Neural cell (in vitro differentiated cells): Measurements from ENCODE around the gene EZR. TPM values are rescaled to one million over a fixed set of nuclear protein-coding genes. Genes with fewer than 3 reads are reported as not detected.

Source experiments
- H2AFZ ChIP-seq: fragments of 200-600, 300-800 bp; sonication (generic), shearing (Covaris generic); 2 replicates; pipeline ENCODE4 v1.6.0; 2014; ENCODE audit warnings: low read depth, mild to moderate bottlenecking, antibody characterized with exemption, low read length, moderate library complexity
- H3F3A ChIP-seq: fragments of 200-600 bp; shearing (Covaris generic); 2 replicates; pipeline ENCODE4 v1.6.1; 2016; ENCODE audit warnings: mild to moderate bottlenecking, moderate library complexity, mixed read lengths, antibody characterized with exemption, low read length; ENCODE audit not compliant: insufficient read depth, poor library complexity, severe bottlenecking
- H3K27ac ChIP-seq: fragments of 200-600, 300-800 bp; sonication (generic), shearing (Covaris generic); 2 replicates; pipeline ENCODE4 v1.5.1; 2014; ENCODE audit warnings: mild to moderate bottlenecking, low read length, moderate library complexity
- H3K27me3 ChIP-seq: fragments of 300-800, 200-600 bp; sonication (generic), shearing (Covaris generic); 2 replicates; pipeline ENCODE4 v1.6.0; 2014; ENCODE audit warnings: mild to moderate bottlenecking, low read depth, low read length, moderate library complexity; ENCODE audit not compliant: insufficient read depth
- H3K36me3 ChIP-seq: fragments of 300-800, 200-600 bp; sonication (generic), shearing (Covaris generic); 2 replicates; pipeline ENCODE4 v1.5.1; 2014; ENCODE audit warnings: mild to moderate bottlenecking, antibody characterized with exemption, low read length, moderate library complexity; ENCODE audit not compliant: insufficient read depth
- H3K4me2 ChIP-seq: fragments of 300-800, 200-600 bp; sonication (generic), shearing (Covaris generic); 2 replicates; pipeline ENCODE4 v1.6.0; 2014; ENCODE audit warnings: mild to moderate bottlenecking, low read length
- H3K4me3 ChIP-seq: fragments of 300-800, 200-600 bp; sonication (generic), shearing (Covaris generic); 2 replicates; pipeline ENCODE4 v1.5.1; 2014; ENCODE audit warnings: mild to moderate bottlenecking, low read length, moderate library complexity
- H3K79me2 ChIP-seq: fragments of 200-600 bp; shearing (Covaris generic); replicated peaks from 2 replicates; pipeline ENCODE4 v1.6.0; 2014; ENCODE audit warnings: mild to moderate bottlenecking, low read length, moderate library complexity; ENCODE audit not compliant: insufficient read depth
- H3K9ac ChIP-seq: fragments of 300-800, 200-600 bp; sonication (generic), shearing (Covaris generic); 2 replicates; pipeline ENCODE4 v1.6.1; 2016; ENCODE audit warnings: mild to moderate bottlenecking, low read length, mixed read lengths
- H3K9me2 ChIP-seq: fragments of 200-600 bp; shearing (Covaris generic); 2 replicates; pipeline ENCODE4 v1.6.1; 2016; ENCODE audit warnings: mild to moderate bottlenecking, low read length, mixed read lengths; ENCODE audit not compliant: insufficient read depth
- H3K9me3 ChIP-seq: fragments of 200-600, 300-800 bp; sonication (generic), shearing (Covaris generic); 2 replicates; pipeline ENCODE4 v1.6.1; 2016; ENCODE audit warnings: mild to moderate bottlenecking, mixed run types, low read length, moderate library complexity, mixed read lengths
- H4K20me1 ChIP-seq: fragments of 200-600 bp; shearing (Covaris generic); 2 replicates; pipeline ENCODE4 v1.6.1; 2016; ENCODE audit warnings: mild to moderate bottlenecking, mixed run types; ENCODE audit not compliant: insufficient read depth
- EP300 ChIP-seq: fragments of 450-650 bp; conservative IDR thresholded peaks from 2 replicates; pipeline ENCODE4 v1.6.1; 2014; ENCODE audit warnings: antibody characterized with exemption, mild to moderate bottlenecking, moderate library complexity; ENCODE audit not compliant: poor library complexity, severe bottlenecking
- EZH2 ChIP-seq: fragments of 200-600, 300-800 bp; shearing (Covaris generic), sonication (generic); IDR thresholded peaks from 2 replicates; pipeline ENCODE4 v1.6.1; 2014; ENCODE audit warnings: antibody characterized with exemption, low read length, borderline replicate concordance, mild to moderate bottlenecking; ENCODE audit not compliant: insufficient read depth, poor library complexity, severe bottlenecking
- MXI1 ChIP-seq: fragments of 450-650 bp; conservative IDR thresholded peaks from 2 replicates; pipeline ENCODE4 v1.6.1; 2014; ENCODE audit warnings: antibody characterized with exemption, mild to moderate bottlenecking; ENCODE audit not compliant: poor library complexity, severe bottlenecking
- POLR2AphosphoS5 ChIP-seq: IDR thresholded peaks from 2 replicates; pipeline ENCODE4 v1.6.1; 2012
- RAD21 ChIP-seq: fragments of 450-650 bp; conservative IDR thresholded peaks from 2 replicates; pipeline ENCODE4 v1.6.1; 2014; ENCODE audit warnings: antibody characterized with exemption, mild to moderate bottlenecking, moderate library complexity
- SMC3 ChIP-seq: fragments of 450-650 bp; conservative IDR thresholded peaks from 2 replicates; pipeline ENCODE4 v1.6.1; 2014; ENCODE audit warnings: antibody characterized with exemption, mild to moderate bottlenecking, moderate library complexity; ENCODE audit not compliant: poor library complexity
- TAF1 ChIP-seq: IDR thresholded peaks from 2 replicates; pipeline ENCODE4 v1.6.1; 2012; ENCODE audit warnings: low read depth
- polyA plus RNA-seq: library from polyadenylated mRNA; depleted of rRNA; stranded (reverse); fragments of >200 nt; gene quantifications from 2 replicates; pipeline ENCODE4 v1.2.3, GENCODE V29; 2014
- TF ChIP-seq, protein P1 (sequence below): fragments of 450-650 bp; IDR thresholded peaks from 2 replicates; pipeline ENCODE4 v1.5.1; 2014; ENCODE audit warnings: antibody characterized with exemption, mild to moderate bottlenecking, moderate library complexity; ENCODE audit not compliant: poor library complexity, severe bottlenecking
- TF ChIP-seq, protein P2 (sequence below): IDR thresholded peaks from 2 replicates; pipeline ENCODE4 v1.6.1; 2012; ENCODE audit warnings: borderline replicate concordance

EZR gene
- polyA plus RNA-seq, 1 donor from 2014 or later = 1.6 TPM

DNA sequence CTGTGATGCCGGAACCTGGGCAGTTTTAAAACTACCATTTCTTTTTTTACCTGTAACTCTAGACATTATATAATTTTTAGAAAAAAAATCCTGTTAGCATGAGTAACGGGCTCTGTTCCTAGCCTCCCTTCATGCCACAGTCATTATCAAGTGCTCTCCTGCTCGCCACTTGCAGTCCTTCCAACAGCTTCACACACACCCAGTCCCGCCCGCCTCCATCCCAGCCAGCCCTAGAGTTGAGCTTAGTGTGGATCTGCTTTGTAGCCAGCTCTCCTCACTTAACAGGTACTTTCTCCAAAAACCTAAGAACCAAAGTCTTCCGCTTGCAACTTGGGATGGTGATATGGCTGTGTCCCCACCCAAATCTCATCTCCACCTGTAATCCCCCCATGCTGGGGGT is 51.5 kb downstream of the EZR start:
- H3K27ac ChIP-seq = no peak overlapping the region
- no peaks in the 10 kb centered on the region for H3K9me3 ChIP-seq
- no peaks in the 10 kb centered on the region for H3K79me2 ChIP-seq
- no peaks in the 10 kb centered on the region for H3F3A ChIP-seq
- no peak overlapping the region for H2AFZ ChIP-seq
- no peak for TF ChIP-seq POLR2AphosphoS5
- no peak for TF ChIP-seq EP300
- TF ChIP-seq SMC3 = no peak
- no peak for TF ChIP-seq MXI1
- TF ChIP-seq, protein P1, sequence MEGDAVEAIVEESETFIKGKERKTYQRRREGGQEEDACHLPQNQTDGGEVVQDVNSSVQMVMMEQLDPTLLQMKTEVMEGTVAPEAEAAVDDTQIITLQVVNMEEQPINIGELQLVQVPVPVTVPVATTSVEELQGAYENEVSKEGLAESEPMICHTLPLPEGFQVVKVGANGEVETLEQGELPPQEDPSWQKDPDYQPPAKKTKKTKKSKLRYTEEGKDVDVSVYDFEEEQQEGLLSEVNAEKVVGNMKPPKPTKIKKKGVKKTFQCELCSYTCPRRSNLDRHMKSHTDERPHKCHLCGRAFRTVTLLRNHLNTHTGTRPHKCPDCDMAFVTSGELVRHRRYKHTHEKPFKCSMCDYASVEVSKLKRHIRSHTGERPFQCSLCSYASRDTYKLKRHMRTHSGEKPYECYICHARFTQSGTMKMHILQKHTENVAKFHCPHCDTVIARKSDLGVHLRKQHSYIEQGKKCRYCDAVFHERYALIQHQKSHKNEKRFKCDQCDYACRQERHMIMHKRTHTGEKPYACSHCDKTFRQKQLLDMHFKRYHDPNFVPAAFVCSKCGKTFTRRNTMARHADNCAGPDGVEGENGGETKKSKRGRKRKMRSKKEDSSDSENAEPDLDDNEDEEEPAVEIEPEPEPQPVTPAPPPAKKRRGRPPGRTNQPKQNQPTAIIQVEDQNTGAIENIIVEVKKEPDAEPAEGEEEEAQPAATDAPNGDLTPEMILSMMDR = no peak
- TF ChIP-seq, protein P2, sequence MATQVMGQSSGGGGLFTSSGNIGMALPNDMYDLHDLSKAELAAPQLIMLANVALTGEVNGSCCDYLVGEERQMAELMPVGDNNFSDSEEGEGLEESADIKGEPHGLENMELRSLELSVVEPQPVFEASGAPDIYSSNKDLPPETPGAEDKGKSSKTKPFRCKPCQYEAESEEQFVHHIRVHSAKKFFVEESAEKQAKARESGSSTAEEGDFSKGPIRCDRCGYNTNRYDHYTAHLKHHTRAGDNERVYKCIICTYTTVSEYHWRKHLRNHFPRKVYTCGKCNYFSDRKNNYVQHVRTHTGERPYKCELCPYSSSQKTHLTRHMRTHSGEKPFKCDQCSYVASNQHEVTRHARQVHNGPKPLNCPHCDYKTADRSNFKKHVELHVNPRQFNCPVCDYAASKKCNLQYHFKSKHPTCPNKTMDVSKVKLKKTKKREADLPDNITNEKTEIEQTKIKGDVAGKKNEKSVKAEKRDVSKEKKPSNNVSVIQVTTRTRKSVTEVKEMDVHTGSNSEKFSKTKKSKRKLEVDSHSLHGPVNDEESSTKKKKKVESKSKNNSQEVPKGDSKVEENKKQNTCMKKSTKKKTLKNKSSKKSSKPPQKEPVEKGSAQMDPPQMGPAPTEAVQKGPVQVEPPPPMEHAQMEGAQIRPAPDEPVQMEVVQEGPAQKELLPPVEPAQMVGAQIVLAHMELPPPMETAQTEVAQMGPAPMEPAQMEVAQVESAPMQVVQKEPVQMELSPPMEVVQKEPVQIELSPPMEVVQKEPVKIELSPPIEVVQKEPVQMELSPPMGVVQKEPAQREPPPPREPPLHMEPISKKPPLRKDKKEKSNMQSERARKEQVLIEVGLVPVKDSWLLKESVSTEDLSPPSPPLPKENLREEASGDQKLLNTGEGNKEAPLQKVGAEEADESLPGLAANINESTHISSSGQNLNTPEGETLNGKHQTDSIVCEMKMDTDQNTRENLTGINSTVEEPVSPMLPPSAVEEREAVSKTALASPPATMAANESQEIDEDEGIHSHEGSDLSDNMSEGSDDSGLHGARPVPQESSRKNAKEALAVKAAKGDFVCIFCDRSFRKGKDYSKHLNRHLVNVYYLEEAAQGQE = no peak
- no peak for TF ChIP-seq EZH2
- TF ChIP-seq RAD21 = no peak
- TF ChIP-seq TAF1 = no peak
- H3K27me3 ChIP-seq = no peaks in the 10 kb centered on the region
- H3K9ac ChIP-seq = no peak overlapping the region
- H3K9me2 ChIP-seq = no peaks in the 10 kb centered on the region
- no peaks in the 10 kb centered on the region for H4K20me1 ChIP-seq
- H3K36me3 ChIP-seq = no peaks in the 10 kb centered on the region
- no peak overlapping the region for H3K4me3 ChIP-seq
- no peak overlapping the region for H3K4me2 ChIP-seq

DNA sequence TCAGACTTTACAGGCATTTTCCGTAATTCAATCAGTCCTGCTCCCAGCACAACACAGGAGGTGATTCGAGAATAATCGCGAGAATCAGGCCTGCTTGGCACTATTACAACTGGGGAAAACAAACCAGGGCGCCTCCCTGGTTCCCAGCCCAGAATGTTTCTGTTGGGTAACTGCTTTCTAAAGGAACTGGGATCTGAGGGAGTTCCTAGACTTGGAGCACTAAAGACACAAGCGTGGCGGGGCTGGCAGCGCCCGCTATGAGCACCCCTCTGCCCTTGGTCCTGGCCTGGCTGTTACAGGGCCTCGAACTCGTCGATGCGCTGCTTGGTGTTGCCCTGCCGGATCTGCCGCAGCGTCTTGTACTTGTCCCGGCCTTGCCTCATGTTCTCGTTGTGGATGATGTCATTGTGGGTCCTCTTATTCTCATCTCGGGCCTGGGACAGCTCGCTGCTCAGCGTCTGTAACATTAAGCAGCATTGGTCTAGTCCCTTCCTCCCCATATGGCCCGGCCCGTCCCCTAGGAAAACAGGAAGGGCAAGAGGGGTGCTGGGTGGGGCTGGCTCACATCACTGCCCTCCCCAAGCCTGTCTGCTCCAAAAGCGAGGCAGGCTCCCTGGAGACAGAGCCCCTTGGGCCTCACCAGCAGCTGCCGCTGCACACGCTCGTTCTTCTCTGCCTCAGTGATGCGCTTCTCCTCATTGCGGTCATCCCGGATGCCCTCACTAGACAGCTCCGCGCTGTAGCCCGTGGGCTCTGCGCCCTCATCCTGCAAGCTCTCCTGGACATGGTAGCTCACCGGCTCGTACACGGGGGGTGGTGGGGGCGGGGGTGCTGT is 52.3 kb downstream of the EZR start:
- no peaks in the 10 kb centered on the region for H3K9me3 ChIP-seq
- H3K9ac ChIP-seq = no peak overlapping the region
- H3K79me2 ChIP-seq = no peaks in the 10 kb centered on the region
- H3K4me2 ChIP-seq = no peak overlapping the region
- no peaks in the 10 kb centered on the region for H4K20me1 ChIP-seq
- H3K36me3 ChIP-seq = no peaks in the 10 kb centered on the region
- TF ChIP-seq POLR2AphosphoS5 = no peak
- TF ChIP-seq, protein P2 = no peak
- TF ChIP-seq SMC3 = no peak
- TF ChIP-seq EZH2 = no peak
- TF ChIP-seq TAF1 = no peak
- TF ChIP-seq RAD21 = no peak
- TF ChIP-seq EP300 = no peak
- no peak for TF ChIP-seq MXI1
- TF ChIP-seq, protein P1 = no peak
- H3K27me3 ChIP-seq = no peaks in the 10 kb centered on the region
- H3K4me3 ChIP-seq = no peak overlapping the region
- no peaks in the 10 kb centered on the region for H3F3A ChIP-seq
- H3K9me2 ChIP-seq = no peaks in the 10 kb centered on the region
- no peak overlapping the region for H2AFZ ChIP-seq
- no peak overlapping the region for H3K27ac ChIP-seq
